ENCODE data around the gene PCDHGC3. TPM values are rescaled to one million over a fixed set of nuclear protein-coding genes. Genes with fewer than 3 reads are reported as not detected.

The PCDHGC3 gene
- total and polyA plus RNA-seq, 9 of the 15 experiments (the other 6 are each of a cell fraction or from before 2014, with no cell fraction given), result 0.07 TPM; not detected in 8

DNA sequence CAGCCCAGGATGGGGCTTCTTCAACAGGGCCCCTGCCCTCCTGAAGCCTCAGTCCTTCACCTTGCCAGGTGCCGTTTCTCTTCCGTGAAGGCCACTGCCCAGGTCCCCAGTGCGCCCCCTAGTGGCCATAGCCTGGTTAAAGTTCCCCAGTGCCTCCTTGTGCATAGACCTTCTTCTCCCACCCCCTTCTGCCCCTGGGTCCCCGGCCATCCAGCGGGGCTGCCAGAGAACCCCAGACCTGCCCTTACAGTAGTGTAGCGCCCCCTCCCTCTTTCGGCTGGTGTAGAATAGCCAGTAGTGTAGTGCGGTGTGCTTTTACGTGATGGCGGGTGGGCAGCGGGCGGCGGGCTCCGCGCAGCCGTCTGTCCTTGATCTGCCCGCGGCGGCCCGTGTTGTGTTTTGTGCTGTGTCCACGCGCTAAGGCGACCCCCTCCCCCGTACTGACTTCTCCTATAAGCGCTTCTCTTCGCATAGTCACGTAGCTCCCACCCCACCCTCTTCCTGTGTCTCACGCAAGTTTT, 36.7 kb downstream of the PCDHGC3 start (continued):
- TF ChIP-seq HEY1 (CRISPR knock-in tag; IDR thresholded peaks at IDR 0.05; ENCODE audit: borderline replicate concordance), result no peak
- no peak for TF ChIP-seq ZZZ3 (IDR thresholded peaks at IDR 0.05)
- no peak for TF ChIP-seq HSF4 (CRISPR knock-in tag; IDR thresholded peaks at IDR 0.05; ENCODE audit: borderline replicate concordance)
- TF ChIP-seq, protein P1, sequence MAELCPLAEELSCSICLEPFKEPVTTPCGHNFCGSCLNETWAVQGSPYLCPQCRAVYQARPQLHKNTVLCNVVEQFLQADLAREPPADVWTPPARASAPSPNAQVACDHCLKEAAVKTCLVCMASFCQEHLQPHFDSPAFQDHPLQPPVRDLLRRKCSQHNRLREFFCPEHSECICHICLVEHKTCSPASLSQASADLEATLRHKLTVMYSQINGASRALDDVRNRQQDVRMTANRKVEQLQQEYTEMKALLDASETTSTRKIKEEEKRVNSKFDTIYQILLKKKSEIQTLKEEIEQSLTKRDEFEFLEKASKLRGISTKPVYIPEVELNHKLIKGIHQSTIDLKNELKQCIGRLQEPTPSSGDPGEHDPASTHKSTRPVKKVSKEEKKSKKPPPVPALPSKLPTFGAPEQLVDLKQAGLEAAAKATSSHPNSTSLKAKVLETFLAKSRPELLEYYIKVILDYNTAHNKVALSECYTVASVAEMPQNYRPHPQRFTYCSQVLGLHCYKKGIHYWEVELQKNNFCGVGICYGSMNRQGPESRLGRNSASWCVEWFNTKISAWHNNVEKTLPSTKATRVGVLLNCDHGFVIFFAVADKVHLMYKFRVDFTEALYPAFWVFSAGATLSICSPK (IDR thresholded peaks at IDR 0.05; ENCODE audit: borderline replicate concordance), result no peak
- TF ChIP-seq ZNF12 (CRISPR knock-in tag; IDR thresholded peaks at IDR 0.05), result no peak
- TF ChIP-seq, protein P2, sequence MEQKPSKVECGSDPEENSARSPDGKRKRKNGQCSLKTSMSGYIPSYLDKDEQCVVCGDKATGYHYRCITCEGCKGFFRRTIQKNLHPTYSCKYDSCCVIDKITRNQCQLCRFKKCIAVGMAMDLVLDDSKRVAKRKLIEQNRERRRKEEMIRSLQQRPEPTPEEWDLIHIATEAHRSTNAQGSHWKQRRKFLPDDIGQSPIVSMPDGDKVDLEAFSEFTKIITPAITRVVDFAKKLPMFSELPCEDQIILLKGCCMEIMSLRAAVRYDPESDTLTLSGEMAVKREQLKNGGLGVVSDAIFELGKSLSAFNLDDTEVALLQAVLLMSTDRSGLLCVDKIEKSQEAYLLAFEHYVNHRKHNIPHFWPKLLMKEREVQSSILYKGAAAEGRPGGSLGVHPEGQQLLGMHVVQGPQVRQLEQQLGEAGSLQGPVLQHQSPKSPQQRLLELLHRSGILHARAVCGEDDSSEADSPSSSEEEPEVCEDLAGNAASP (IDR thresholded peaks at IDR 0.05), result no peak
- no peak for TF ChIP-seq PHB2 (IDR thresholded peaks at IDR 0.05; ENCODE audit: low read depth)
- no peak for TF ChIP-seq ETS2 (tag; IDR thresholded peaks at IDR 0.05; ENCODE audit: borderline replicate concordance, poor library complexity, severe bottlenecking)
- TF ChIP-seq JUND (IDR thresholded peaks at IDR 0.05; ENCODE audit: borderline replicate concordance, low read depth, low read length), result 0 out of 2 replicates have a peak, but pooled peaks have one; percentile 9
- no peak for TF ChIP-seq JUND (tag; IDR thresholded peaks at IDR 0.05; ENCODE audit: borderline replicate concordance, low read depth, low read length)
- TF ChIP-seq TAL1 (IDR thresholded peaks at IDR 0.05), result no peak
- no peak for TF ChIP-seq ETV5 (CRISPR knock-in tag; IDR thresholded peaks at IDR 0.05; ENCODE audit: low read depth)
- TF ChIP-seq SMAD1 (IDR thresholded peaks at IDR 0.05; ENCODE audit: low read depth, low read length, partially characterized antibody), result no peak
- TF ChIP-seq, protein P3, sequence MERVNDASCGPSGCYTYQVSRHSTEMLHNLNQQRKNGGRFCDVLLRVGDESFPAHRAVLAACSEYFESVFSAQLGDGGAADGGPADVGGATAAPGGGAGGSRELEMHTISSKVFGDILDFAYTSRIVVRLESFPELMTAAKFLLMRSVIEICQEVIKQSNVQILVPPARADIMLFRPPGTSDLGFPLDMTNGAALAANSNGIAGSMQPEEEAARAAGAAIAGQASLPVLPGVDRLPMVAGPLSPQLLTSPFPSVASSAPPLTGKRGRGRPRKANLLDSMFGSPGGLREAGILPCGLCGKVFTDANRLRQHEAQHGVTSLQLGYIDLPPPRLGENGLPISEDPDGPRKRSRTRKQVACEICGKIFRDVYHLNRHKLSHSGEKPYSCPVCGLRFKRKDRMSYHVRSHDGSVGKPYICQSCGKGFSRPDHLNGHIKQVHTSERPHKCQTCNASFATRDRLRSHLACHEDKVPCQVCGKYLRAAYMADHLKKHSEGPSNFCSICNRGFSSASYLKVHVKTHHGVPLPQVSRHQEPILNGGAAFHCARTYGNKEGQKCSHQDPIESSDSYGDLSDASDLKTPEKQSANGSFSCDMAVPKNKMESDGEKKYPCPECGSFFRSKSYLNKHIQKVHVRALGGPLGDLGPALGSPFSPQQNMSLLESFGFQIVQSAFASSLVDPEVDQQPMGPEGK (CRISPR knock-in tag; IDR thresholded peaks at IDR 0.05; ENCODE audit: borderline replicate concordance), result no peak
- peak; percentile 24 to 60; a peak in 2 of 4 replicates for TF ChIP-seq RAD21 (CRISPR knock-in tag; conservative IDR thresholded peaks at IDR 0.05 in 1 of 2, IDR thresholded peaks at IDR 0.05 in 1 of 2)
- TF ChIP-seq, protein P4, sequence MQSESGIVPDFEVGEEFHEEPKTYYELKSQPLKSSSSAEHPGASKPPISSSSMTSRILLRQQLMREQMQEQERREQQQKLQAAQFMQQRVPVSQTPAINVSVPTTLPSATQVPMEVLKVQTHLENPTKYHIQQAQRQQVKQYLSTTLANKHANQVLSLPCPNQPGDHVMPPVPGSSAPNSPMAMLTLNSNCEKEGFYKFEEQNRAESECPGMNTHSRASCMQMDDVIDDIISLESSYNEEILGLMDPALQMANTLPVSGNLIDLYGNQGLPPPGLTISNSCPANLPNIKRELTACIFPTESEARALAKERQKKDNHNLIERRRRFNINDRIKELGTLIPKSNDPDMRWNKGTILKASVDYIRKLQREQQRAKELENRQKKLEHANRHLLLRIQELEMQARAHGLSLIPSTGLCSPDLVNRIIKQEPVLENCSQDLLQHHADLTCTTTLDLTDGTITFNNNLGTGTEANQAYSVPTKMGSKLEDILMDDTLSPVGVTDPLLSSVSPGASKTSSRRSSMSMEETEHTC (IDR thresholded peaks at IDR 0.05), result no peak
- no peak for TF ChIP-seq FOXJ3 (CRISPR knock-in tag; IDR thresholded peaks at IDR 0.05)
- no peak for TF ChIP-seq TSC22D4 (tag; IDR thresholded peaks at IDR 0.05)
- no peak for TF ChIP-seq HOXB6 (CRISPR knock-in tag; IDR thresholded peaks at IDR 0.05; ENCODE audit: borderline replicate concordance)
- no peak for TF ChIP-seq SMAD2 (IDR thresholded peaks at IDR 0.05; ENCODE audit: low read depth, low read length)
- peak; percentile 25; the same call in 1 of the 2 replicates for TF ChIP-seq SP1 (CRISPR knock-in tag; IDR thresholded peaks at IDR 0.05)
- TF ChIP-seq ARID2 (IDR thresholded peaks at IDR 0.05), result no peak
- TF ChIP-seq, protein P5, sequence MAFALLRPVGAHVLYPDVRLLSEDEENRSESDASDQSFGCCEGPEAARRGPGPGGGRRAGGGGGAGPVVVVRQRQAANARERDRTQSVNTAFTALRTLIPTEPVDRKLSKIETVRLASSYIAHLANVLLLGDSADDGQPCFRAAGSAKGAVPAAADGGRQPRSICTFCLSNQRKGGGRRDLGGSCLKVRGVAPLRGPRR (CRISPR knock-in tag; IDR thresholded peaks at IDR 0.05), result no peak
